ENCODE results near the gene KCTD16.

GRCh38 chr5:144122641-144123040 lies 48.0 kb upstream of the KCTD16 start:
- TF ChIP-seq CTCF (IDR thresholded peaks at IDR 0.05), result no peak
- TF ChIP-seq EP300 (IDR thresholded peaks at IDR 0.05), result no peak

Measured in upper lobe of left lung (tissue), 4 donors.